ENCODE results near the gene RELN. TPM values are rescaled to one million over a fixed set of nuclear protein-coding genes. Genes with fewer than 3 reads are reported as not detected.

RELN gene
- total RNA-seq, 1 experiment from 2014 or later, result 0.02 TPM

GRCh38 chr7:103694304-103694703 is 295.2 kb downstream of the RELN start:
- Histone ChIP-seq H2BK15ac (ENCODE audit: low read depth, low read length) (no peak overlapping the region), H3K14ac (ENCODE audit: insufficient read depth, low read length) (no peak overlapping the region), H4K8ac (replicated peaks; ENCODE audit: insufficient read length, low read depth, low read length) (no peak overlapping the region), H3K79me1 (ENCODE audit: insufficient read depth, low read depth, low read length, poor library complexity, severe bottlenecking) (no peaks in the 10 kb centered on the region), H4K91ac (ENCODE audit: insufficient read length, low read depth, low read length) (no peak overlapping the region), H3K4me2 (ENCODE audit: insufficient read depth, insufficient read length, low read length) (no peak overlapping the region), H2BK120ac (ENCODE audit: low read depth, low read length, poor library complexity, severe bottlenecking) (no peak overlapping the region), H2BK5ac (ENCODE audit: insufficient read length, low read length) (no peak overlapping the region), H3K27ac (ENCODE audit: insufficient read length, low read depth, low read length) (no peak overlapping the region), H3K9ac (ENCODE audit: extremely low read depth, insufficient read length, low read length) (no peak overlapping the region), H3K18ac (ENCODE audit: insufficient read length, low read depth, low read length) (no peak overlapping the region), H2BK12ac (ENCODE audit: insufficient read length, low read depth, low read length) (no peak overlapping the region), H3K4ac (ENCODE audit: low read depth, low read length) (no peak overlapping the region), H2AFZ (ENCODE audit: low read length) (no peak overlapping the region), H3K4me1 (ENCODE audit: insufficient read depth, low read length) (no peaks in the 10 kb centered on the region; the same call in 1 of the 2 replicates), H3K23ac (ENCODE audit: insufficient read length, low read depth, low read length) (no peak overlapping the region), H3T11ph (ENCODE audit: low read length) (no peak overlapping the region), H4K20me1 (ENCODE audit: control insufficient read depth, insufficient read depth, insufficient read length) (no peaks in the 10 kb centered on the region), H4K5ac (ENCODE audit: insufficient read length, low read depth, low read length) (no peak overlapping the region), H2AK5ac (ENCODE audit: insufficient read length, low read length) (no peak overlapping the region), H3K23me2 (ENCODE audit: insufficient read length, low read depth, low read length, poor library complexity, severe bottlenecking) (no peaks in the 10 kb centered on the region), H3K9me3 (ENCODE audit: control insufficient read depth, low read depth, low read length) (no peaks in the 10 kb centered on the region), H3K79me2 (ENCODE audit: insufficient read depth, low read length) (no peaks in the 10 kb centered on the region), H2BK20ac (ENCODE audit: low read depth, low read length, poor library complexity, severe bottlenecking) (no peak overlapping the region), H3K27me3 (ENCODE audit: insufficient read depth, low read length) (no peaks in the 10 kb centered on the region), H3K56ac (ENCODE audit: insufficient read length, low read depth, low read length) (no peak overlapping the region)
- Mint-ChIP-seq H3K4me1 (0 out of 4 replicates have a peak, but pooled peaks cover 0 to 3% of the 10 kb centered on the region in 2 experiments), H3K27me3 (ENCODE audit: low read depth) (peaks cover 3% of the 10 kb centered on the region; the same call in 1 of the 2 replicates), H3K36me3 (ENCODE audit: insufficient read depth in 1 of 3, low read depth in 3 of 3) (no peaks in the 10 kb centered on the region), H3K27ac (no peak overlapping the region), H3K9me3 (no peaks in the 10 kb centered on the region), H3K4me3 (no peak overlapping the region)
- WGBS (ENCODE audit: extremely low coverage, insufficient read length, low lambda C conversion rate), result no CpG with 5 or more reads among the region's 4 CpGs
- DNase-seq, result no peak
- no peak for TF ChIP-seq CTCF (conservative IDR thresholded peaks at IDR 0.05)

All from H9 (cell line).